Measurements from ENCODE around the gene WWP2.

Gene WWP2

GRCh38 chr16:69741951-69742904, 19.9 kb upstream of the WWP2 start:
- Histone ChIP-seq H3K27ac (ENCODE audit: extremely low read depth, low read depth, low read length) (peak overlapping the region; percentile 1; the same call in 1 of the 2 replicates), H3K36me3 (ENCODE audit: control insufficient read depth in 2 of 2, insufficient read depth in 1 of 2, low read length in 2 of 2) (peaks cover 34 to 72% of the 10 kb centered on the region in 2 experiments), H3K4me3 (ENCODE audit: low read depth, low read length) (no peak overlapping the region), H3K9me3 (ENCODE audit: control insufficient read depth, insufficient read depth, low read depth, low read length) (no peaks in the 10 kb centered on the region), H3K4me1 (ENCODE audit: control insufficient read depth, insufficient read depth, low read length) (no peaks in the 10 kb centered on the region)
- ChIA-PET CTCF (interaction anchor here (0.7 to 3.5 kb wide), 2 partner anchors 12 to 253 kb away, joined by 3 to 14 read pairs; partner anchors contain the start of gene NOB1), POLR2A (interaction anchor here (0.7 to 1.1 kb wide), 2 partner anchors 8 to 12 kb away, joined by 3 to 4 read pairs; partner anchors contain the start of gene NOB1)
- TF ChIP-seq ZBTB44 (tag by site-specific recombination; IDR thresholded peaks at IDR 0.05) (peak; percentile 49; the same call in 1 of the 2 replicates), ZNF18 (tag by site-specific recombination; IDR thresholded peaks at IDR 0.05) (peak; percentile 50; the same call in 1 of the 2 replicates), ZNF202 (tag by site-specific recombination; IDR thresholded peaks at IDR 0.05; ENCODE audit: borderline replicate concordance) (no peak)

- TF ChIP-seq WT1 (tag by site-specific recombination; IDR thresholded peaks at IDR 0.05) (no peak), ZNF530 (tag by site-specific recombination; IDR thresholded peaks at IDR 0.05; ENCODE audit: low read depth) (no peak), ZNF792 (tag by site-specific recombination; IDR thresholded peaks at IDR 0.05) (no peak)
- H3K4me1 ChIP-seq (ENCODE audit: control insufficient read depth, insufficient read depth, low read length) = no peaks in the 10 kb centered on the region
- ChIA-PET CTCF (no interaction called here), POLR2A (interaction anchor here (2.4 kb wide), 1 partner anchor 10 kb away, joined by 12 read pairs; the partner anchor contains the start of gene NOB1)
- H3K9me3 ChIP-seq (ENCODE audit: control insufficient read depth, insufficient read depth, low read depth, low read length) = no peaks in the 10 kb centered on the region
- no peak overlapping the region for H3K4me3 ChIP-seq (ENCODE audit: low read depth, low read length)
- H3K27ac ChIP-seq (ENCODE audit: extremely low read depth, low read depth, low read length) = no peak overlapping the region
- H3K36me3 ChIP-seq (ENCODE audit: control insufficient read depth in 2 of 2, insufficient read depth in 1 of 2, low read length in 2 of 2) = peaks cover 51 to 95% of the 10 kb centered on the region in 2 experiments
Observed at GRCh38 chr16:69744363-69745231, 17.5 kb upstream of the WWP2 start.

- Histone ChIP-seq H3K9me3 (ENCODE audit: control insufficient read depth, insufficient read depth, low read depth, low read length) (no peaks in the 10 kb centered on the region), H3K27ac (ENCODE audit: extremely low read depth, low read depth, low read length) (no peak overlapping the region), H3K4me1 (ENCODE audit: control insufficient read depth, insufficient read depth, low read length) (no peaks in the 10 kb centered on the region), H3K36me3 (ENCODE audit: control insufficient read depth in 2 of 2, insufficient read depth in 1 of 2, low read length in 2 of 2) (peaks cover 52 to 95% of the 10 kb centered on the region in 2 experiments), H3K4me3 (ENCODE audit: low read depth, low read length) (no peak overlapping the region)
- TF ChIP-seq PBX3 (CRISPR knock-in tag; IDR thresholded peaks at IDR 0.05) = no peak
- TF ChIP-seq ZNF184 (tag by site-specific recombination; IDR thresholded peaks at IDR 0.05) = no peak
- TF ChIP-seq ZNF274 (IDR thresholded peaks at IDR 0.05; ENCODE audit: low read length) = no peak
- no peak for TF ChIP-seq ZNF274 (tag by site-specific recombination; IDR thresholded peaks at IDR 0.05; ENCODE audit: borderline replicate concordance)
- no peak for TF ChIP-seq ZNF140 (tag by site-specific recombination; IDR thresholded peaks at IDR 0.05)
- TF ChIP-seq ZFP69B (tag by site-specific recombination; IDR thresholded peaks at IDR 0.05) = no peak
- no peak for TF ChIP-seq ZNF391 (tag by site-specific recombination; IDR thresholded peaks at IDR 0.05; ENCODE audit: borderline replicate concordance, low read depth)
- TF ChIP-seq SCRT2 (tag by site-specific recombination; IDR thresholded peaks at IDR 0.05) = no peak
- no peak for TF ChIP-seq ZNF626 (tag by site-specific recombination; IDR thresholded peaks at IDR 0.05)
- TF ChIP-seq ZBTB6 (tag by site-specific recombination; IDR thresholded peaks at IDR 0.05) = no peak
- ChIA-PET POLR2A (interaction anchor here (2.4 kb wide), 1 partner anchor 9 kb away, joined by 12 read pairs; the partner anchor contains the start of gene NOB1), CTCF (interaction anchor here (1.2 kb wide), 1 partner anchor 9 kb away, joined by 5 read pairs; the partner anchor contains the start of gene NOB1)
Observed at GRCh38 chr16:69745232-69745612, 16.9 kb upstream of the WWP2 start.

All from HEK293 (cell line).